ENCODE data around the gene RAB35. TPM values are rescaled to one million over a fixed set of nuclear protein-coding genes. Genes with fewer than 3 reads are reported as not detected.

RAB35 gene
- total RNA-seq, 1 donor = 25.0 TPM

GRCh38 chr12:120077260-120077659, 39.3 kb downstream of the RAB35 start:
- H2AFZ ChIP-seq (ENCODE audit: low read length) = no peak overlapping the region
- TF ChIP-seq CTCF (IDR thresholded peaks at IDR 0.05; ENCODE audit: extremely low read depth, low read depth, low read length) = no peak
- H3K9me3 ChIP-seq (ENCODE audit: low read depth, low read length) = no peaks in the 10 kb centered on the region
- H3K4me2 ChIP-seq (ENCODE audit: insufficient read depth, low read length) = no peak overlapping the region
- H3K79me2 ChIP-seq (ENCODE audit: insufficient read depth, low read length) = no peaks in the 10 kb centered on the region
- no peaks in the 10 kb centered on the region for H3K36me3 ChIP-seq (ENCODE audit: insufficient read depth, low read length)
- no peak for DNase-seq (ENCODE audit: insufficient read length, low spot score, missing footprints)
- no peaks in the 10 kb centered on the region for H3K4me1 ChIP-seq (ENCODE audit: insufficient read depth, low read length)
- H3K4me3 ChIP-seq (ENCODE audit: insufficient read depth, low read length) = no peak overlapping the region
- no peak overlapping the region for H3K27ac ChIP-seq (ENCODE audit: low read depth, low read length)
- H4K20me1 ChIP-seq (ENCODE audit: insufficient read depth, low read length) = no peaks in the 10 kb centered on the region
- peaks cover 25% of the 10 kb centered on the region for H3K27me3 ChIP-seq (ENCODE audit: insufficient read depth, low read length)

GRCh38 chr12:120076651-120077050, 39.9 kb downstream of the RAB35 start:
- Histone ChIP-seq H3K79me2 (ENCODE audit: insufficient read depth, low read length) (no peaks in the 10 kb centered on the region), H3K4me3 (ENCODE audit: insufficient read depth, low read length) (no peak overlapping the region), H3K9me3 (ENCODE audit: low read depth, low read length) (no peaks in the 10 kb centered on the region), H4K20me1 (ENCODE audit: insufficient read depth, low read length) (no peaks in the 10 kb centered on the region), H3K27ac (ENCODE audit: low read depth, low read length) (no peak overlapping the region), H2AFZ (ENCODE audit: low read length) (no peak overlapping the region), H3K4me1 (ENCODE audit: insufficient read depth, low read length) (no peaks in the 10 kb centered on the region), H3K4me2 (ENCODE audit: insufficient read depth, low read length) (no peak overlapping the region), H3K27me3 (ENCODE audit: insufficient read depth, low read length) (peaks cover 29% of the 10 kb centered on the region), H3K36me3 (ENCODE audit: insufficient read depth, low read length) (no peaks in the 10 kb centered on the region)
- no peak for DNase-seq (ENCODE audit: insufficient read length, low spot score, missing footprints)
- no peak for TF ChIP-seq CTCF (IDR thresholded peaks at IDR 0.05; ENCODE audit: extremely low read depth, low read depth, low read length)

- no peaks in the 10 kb centered on the region for H4K20me1 ChIP-seq (ENCODE audit: insufficient read depth, low read length)
- H3K79me2 ChIP-seq (ENCODE audit: insufficient read depth, low read length) = no peaks in the 10 kb centered on the region
- H3K27me3 ChIP-seq (ENCODE audit: insufficient read depth, low read length) = peaks cover 29% of the 10 kb centered on the region
- no peak overlapping the region for H3K4me2 ChIP-seq (ENCODE audit: insufficient read depth, low read length)
- no peaks in the 10 kb centered on the region for H3K4me1 ChIP-seq (ENCODE audit: insufficient read depth, low read length)
- DNase-seq (ENCODE audit: insufficient read length, low spot score, missing footprints) = no peak
- no peak overlapping the region for H2AFZ ChIP-seq (ENCODE audit: low read length)
- no peaks in the 10 kb centered on the region for H3K36me3 ChIP-seq (ENCODE audit: insufficient read depth, low read length)
- H3K9me3 ChIP-seq (ENCODE audit: low read depth, low read length) = no peaks in the 10 kb centered on the region
- H3K4me3 ChIP-seq (ENCODE audit: insufficient read depth, low read length) = no peak overlapping the region
- no peak overlapping the region for H3K27ac ChIP-seq (ENCODE audit: low read depth, low read length)
- no peak for TF ChIP-seq CTCF (IDR thresholded peaks at IDR 0.05; ENCODE audit: extremely low read depth, low read depth, low read length)
Observed at GRCh38 chr12:120075034-120075616, 41.4 kb downstream of the RAB35 start.

GRCh38 chr12:120072472-120073249, 43.9 kb downstream of the RAB35 start:
- Histone ChIP-seq H3K27ac (ENCODE audit: low read depth, low read length) (no peak overlapping the region), H3K4me1 (ENCODE audit: insufficient read depth, low read length) (no peaks in the 10 kb centered on the region), H4K20me1 (ENCODE audit: insufficient read depth, low read length) (no peaks in the 10 kb centered on the region), H3K4me2 (ENCODE audit: insufficient read depth, low read length) (no peak overlapping the region), H3K79me2 (ENCODE audit: insufficient read depth, low read length) (no peaks in the 10 kb centered on the region), H3K9me3 (ENCODE audit: low read depth, low read length) (no peaks in the 10 kb centered on the region), H3K27me3 (ENCODE audit: insufficient read depth, low read length) (peaks cover 14% of the 10 kb centered on the region), H2AFZ (ENCODE audit: low read length) (no peak overlapping the region), H3K4me3 (ENCODE audit: insufficient read depth, low read length) (no peak overlapping the region), H3K36me3 (ENCODE audit: insufficient read depth, low read length) (no peaks in the 10 kb centered on the region)
- no peak for TF ChIP-seq CTCF (IDR thresholded peaks at IDR 0.05; ENCODE audit: extremely low read depth, low read depth, low read length)
- DNase-seq (ENCODE audit: insufficient read length, low spot score, missing footprints) = no peak
